ENCODE results near the gene DIAPH3.

The DIAPH3 gene

DNA sequence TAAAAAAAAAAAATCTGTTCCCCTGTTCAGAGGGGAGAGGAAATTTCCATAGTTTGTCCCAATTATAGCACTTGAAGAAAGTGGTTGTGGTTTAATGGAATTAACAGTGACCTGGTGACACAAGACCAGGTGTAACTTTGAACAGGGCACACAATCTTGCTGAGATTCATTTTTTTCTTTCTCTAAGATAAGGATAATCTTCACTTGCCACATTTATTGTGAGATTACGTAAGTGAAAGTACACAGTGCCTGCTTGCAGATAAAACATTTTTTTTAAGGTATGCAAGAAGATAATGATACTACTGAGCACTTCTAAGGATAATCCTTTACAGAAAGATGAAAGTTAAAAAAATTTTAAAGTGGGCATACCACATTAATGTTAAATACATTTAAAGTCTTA, 448.1 kb downstream of the DIAPH3 start:
- DNase-seq: no peak

DNA sequence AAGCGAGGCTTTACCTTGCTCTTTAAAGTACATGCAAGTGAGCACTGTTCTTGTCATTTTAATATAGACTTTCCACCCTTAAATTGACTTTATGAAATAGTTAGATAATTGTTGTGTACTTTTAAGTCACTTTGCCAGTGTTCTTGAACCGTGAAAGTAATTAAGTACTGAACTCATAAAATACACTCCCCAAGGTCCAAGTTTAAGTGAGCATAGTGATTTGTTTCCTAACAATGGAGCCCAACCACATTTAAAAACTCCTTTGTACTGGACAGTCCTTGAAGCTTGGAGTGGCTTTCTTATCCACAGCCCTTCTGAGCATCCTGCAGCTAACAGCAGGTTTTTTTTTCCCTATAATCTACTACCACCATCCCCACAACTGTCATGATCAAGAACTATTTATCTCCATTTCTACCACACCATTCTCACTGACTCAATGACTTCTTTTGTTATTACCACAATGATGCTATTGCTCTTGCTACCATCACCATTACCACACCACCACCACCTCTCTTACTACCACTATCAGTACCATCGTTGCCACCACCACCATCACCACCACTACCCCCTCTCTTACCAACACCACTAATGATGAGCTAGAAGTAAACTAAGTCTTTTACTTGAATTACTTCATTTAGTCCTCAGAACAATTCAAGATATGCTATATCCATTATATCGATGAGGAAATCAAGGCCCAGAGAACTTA, 452.6 kb downstream of the DIAPH3 start:
- DNase-seq: peak in 1 of 5 experiments; percentile 54

DNA sequence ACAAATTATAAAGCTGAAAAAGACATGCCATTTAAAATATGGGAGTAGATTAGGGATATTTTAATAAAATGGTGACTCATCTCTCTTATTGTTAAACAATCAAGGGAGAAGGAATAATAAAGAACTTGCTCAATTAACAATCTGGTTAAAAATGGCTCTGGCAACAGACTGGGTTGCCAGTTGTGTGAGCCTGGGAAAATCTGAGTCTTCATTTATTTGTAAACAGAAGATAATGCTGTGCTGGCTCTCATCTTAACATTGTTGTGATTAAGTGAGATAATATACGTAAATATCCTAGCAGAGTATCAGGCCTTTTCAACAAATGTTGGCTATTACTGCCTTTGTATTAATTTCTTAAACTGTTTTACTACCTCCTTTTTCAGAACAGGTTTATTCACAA, 453.3 kb downstream of the DIAPH3 start:
- DNase-seq: no peak

DNA sequence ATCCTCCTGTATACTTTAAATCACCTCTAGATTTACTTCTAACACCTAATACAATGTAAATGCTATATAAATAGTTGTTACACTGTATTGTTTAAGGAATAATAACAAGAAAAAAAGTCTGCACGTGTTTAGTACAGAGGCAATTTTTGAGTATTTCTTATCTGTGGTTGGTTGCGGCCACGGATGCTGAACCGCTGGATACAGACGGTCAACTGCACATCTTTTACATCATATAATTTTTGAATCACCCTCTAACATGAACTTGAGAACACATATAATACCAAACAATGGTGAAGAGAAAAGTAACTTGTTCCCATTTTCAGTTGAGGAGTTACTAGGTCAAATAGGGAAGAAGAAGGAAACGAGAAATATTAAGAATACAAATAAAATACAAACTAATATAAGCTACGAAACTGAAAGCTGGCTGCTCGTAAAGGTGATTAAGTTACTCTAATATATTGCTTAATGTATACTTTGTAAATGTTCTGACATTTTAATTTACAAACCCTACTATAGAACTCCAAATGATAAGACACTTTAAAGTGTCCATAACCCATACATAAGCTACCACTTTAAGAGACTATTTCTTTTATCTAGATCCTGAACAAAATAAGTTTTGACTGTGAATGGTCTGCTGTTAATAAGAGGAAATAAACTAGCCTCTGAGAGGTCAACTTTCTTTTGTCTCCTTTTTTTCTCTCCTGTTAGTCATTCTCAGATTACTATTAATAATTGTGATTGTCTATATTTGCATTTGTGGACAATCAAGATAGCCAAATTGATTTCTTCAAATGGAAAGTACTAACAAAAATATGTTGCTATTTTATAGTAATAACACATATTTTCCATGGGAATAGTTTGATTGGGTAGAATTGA, 457.4 kb downstream of the DIAPH3 start:
- DNase-seq: no peak

DNA sequence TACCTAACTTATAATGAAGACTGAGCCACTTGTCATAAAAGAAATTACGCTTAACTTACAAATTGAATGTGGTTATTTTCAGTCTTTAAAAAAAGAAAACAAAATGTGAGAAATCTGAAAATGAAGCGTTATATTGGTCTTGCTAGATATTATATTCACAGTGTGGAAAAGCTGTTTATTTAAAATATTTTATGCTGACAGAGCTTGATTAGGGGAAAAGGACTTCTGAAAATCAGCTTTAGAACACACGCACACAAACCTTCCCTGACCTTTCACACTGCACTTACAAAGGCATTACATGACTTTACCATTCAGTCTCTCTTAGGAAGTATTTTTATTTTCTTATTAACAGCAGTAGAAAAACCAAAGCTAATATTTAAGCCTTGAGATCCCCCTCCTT, 461.5 kb downstream of the DIAPH3 start:
- DNase-seq: no peak

DNA sequence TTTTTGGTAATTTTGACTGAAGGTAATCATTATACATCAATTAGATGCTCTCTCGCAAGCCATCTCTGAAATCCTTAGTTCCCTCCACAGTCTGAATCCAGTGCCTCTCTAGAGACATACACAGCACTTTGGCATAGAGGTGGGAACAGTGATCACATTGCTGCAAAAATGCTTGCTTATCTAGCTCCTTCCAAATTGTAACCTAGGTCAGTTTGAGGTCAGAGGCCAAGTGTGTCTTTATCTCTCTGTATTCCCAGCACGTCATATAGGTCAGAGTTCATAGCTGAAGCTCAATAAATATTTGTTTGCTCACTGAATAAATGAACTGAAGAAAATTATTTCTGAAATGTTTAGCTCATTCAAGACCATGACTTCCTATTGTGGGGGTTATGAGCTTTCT, 462.5 kb downstream of the DIAPH3 start:
- DNase-seq: no peak

DNA sequence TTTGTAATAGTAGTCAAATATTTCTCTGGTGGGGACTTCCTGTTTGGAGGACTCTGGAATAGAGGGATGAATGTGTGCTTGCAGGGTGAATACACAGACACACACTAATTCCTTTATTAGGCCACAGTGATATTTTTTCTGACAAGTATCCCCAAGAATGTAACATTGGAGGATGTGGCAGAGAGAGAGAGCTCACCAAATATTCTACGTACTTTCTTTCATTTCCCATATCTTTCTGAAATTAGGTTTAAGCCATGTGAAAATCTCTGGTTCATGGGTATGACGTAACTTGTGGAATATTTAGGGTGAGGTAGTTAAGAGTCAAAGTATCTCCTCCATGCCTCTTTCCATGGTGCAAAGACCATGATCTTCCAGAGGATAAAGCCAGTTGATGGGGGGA, 463.4 kb downstream of the DIAPH3 start:
- DNase-seq: no peak

DNA sequence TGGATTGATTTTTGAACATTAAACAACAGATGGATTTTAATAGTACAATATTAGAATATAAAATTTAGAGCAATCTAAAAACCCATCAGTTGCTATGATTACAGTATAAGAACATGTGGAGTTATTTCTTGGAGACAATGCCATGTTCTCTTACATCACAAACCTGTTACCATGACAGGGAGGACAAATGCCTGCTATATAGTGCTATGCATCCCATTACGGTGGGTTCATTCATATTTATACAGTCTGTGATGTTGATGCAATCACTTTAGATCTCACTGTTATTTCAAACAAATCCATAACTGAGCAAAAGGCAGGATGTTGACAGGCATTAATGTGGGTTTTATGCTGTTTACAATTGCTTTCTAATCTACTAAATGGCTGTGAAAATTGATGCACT, 467.5 kb downstream of the DIAPH3 start:
- DNase-seq: no peak

DNA sequence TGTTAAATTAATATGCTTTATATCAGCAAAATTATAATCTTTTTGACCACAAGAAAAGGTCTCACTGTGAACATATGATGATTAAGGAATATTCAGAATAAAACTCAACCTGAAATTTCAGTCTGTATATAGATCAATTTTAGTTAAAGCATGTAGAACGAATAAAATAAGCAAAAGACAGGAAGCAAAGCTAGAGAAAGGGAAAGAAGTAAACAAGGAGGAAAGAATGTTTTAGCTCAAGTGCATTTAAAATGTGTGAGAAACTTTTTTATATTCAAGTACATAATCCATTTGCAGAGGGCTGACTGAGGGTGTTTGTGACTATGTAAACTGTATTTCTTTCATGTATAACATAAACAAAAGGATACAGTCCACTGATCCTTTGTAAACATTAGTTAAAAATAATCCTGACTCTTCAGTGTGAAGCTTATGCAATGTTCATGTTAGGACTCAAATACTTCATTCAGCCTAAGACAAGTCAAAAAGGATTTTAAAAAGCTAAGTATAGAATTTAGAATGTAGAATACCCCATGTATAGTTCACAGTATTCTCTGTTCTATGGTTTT, 472.1 kb downstream of the DIAPH3 start:
- no peak for DNase-seq

DNA sequence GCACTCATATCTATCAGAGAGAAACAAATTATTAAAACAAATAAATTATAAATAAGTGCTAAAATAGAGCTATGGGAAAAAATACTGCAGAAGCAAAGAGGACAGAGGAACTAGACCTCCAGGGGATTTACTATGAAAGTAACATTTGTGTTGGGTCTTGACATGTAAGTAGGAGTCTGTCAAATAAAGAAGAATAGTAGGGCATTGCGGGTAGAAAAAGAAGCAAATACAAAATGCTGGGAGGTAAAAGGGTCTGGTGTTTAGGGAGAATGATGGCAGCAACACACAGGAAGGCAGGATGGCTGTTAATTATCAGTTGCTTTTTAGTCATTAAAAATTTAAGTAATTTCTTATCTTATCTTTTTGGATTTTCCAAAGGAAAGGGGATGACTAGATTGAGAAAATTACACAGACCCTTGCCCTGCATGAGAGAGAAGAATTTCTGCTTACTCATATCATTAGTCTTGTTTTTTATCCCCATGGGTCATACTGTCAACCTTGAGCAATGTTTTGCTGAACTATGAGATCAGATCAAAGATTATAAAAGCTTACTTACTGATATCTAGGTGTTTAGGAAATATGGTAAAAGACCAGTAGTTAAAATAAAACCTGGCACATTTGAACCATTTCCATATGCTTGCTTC, 472.7 kb downstream of the DIAPH3 start:
- peak in 1 of 5 experiments; percentile 30 for DNase-seq

DNA sequence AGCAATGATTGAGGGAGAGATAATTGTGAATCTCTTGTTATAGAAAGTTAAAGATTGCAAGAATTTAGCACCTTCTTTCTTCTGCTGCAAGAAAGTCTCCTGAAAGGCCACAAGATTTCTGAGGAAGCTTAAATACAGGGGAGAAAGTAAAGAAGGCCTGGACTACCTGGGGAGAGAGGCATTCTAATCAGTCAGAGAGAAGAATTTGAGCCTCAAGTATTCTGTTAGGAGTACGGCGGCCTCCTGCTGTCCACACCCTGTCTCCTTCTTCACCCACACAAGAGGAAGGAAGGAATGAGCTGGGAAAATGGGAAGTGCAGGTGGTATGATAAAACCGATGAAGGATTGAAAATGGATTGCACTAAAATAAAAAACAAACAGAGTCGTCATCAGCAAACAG, 474.7 kb downstream of the DIAPH3 start:
- no peak for DNase-seq

DNA sequence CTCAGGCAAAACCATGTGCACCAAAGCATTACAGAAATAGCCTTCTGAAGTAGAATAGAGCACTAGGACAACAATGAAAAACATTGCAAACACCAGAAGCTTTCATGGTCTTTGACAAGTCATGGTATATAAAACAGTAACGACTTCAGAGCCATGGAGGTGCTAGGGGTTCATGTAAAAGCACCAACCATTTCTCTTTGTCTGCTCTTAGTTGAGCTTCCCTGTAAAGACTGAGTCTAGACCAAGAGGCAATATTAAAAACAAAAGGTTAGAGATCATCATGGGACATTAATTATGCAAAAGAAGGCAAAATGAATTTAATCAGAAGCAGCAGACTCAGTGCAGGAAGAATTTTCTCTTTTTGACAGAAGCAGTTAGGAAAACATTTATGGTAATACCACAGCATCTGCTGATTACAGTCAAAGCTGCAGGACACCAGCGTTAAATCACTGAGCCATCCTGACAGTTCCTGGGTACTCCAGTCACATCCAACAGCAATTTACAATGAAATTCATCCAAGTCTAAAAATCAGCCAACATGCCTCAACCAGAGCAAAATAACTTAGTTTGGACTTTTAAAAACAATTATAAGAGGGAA, 476.8 kb downstream of the DIAPH3 start:
- no peak for DNase-seq

DNA sequence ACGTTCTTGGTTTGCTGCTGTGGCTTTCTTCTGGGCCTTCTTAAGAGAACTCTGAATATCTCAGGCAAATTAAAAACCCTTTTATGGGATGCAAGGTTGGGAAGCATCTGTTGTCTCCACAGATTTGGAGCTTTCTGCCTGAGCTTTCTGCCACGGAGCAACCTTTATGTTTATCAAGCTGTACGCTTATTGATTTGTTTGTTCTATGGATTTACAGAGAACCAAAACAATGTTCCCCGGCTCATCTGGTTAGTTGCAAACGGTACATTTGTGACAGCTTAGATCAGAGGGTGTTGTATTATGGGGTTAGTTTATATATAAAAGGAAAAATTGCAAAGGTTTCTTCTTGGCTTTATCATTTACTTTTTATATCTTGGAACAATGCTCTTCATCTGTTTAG, 479.6 kb downstream of the DIAPH3 start:
- no peak for DNase-seq

DNA sequence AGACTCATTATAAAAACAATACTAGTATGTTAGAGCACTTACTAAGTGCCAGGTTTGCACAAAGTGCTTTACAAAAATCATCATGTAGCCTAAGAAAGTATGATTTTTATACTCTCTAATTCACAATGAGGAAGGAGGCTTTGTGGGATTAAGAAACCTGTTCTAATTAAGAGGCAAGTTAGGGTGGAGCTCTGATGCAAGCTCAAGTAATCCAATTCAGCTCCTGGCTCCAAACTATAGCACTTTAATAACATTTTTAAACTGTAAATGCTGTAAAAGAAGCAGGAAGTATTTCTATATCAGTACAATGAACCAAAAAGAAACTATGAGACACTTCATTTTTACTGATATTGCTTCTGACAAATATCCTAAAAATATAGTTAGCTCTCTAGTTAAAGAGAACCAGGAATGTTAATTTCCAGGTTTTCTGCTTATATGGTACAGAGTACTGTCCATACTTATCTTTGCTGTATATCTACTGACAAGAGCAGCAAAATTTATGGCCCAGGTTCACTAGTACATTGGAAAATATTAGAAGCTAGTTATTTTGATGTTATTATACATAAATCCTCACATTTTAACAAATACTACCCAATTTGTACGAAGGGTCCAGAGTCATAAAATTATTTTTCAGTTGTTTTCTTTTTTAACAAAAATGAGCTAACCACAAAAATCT, 482.0 kb downstream of the DIAPH3 start:
- DNase-seq: no peak

DNA sequence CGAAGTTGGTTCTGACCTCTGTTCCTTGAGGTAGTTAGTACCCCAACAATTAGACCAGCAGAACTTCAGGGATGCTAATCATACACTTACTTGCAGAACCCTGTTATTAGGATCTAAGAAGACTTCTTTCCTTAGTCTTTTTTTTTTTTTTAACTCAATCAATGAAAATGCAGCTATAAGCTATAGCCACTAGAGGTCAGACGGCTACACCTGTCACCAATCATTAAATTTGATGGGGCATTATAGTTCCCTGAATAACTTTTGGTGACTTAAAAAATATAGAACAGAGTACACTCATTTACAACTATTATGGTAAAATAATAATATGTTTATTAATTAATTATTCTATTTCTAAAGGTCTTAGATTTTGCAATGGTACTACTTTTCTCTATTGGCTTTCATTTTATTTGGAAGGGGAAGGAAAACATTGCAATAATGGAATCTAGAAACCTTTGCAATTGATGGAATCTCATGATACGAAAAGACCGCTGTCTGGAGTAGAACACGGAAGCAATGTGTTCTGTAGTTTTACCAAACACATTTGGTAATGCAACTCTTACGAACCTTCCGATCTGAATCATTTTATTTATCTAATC, 483.2 kb downstream of the DIAPH3 start:
- peak in 1 of 5 experiments; percentile 48 for DNase-seq

DNA sequence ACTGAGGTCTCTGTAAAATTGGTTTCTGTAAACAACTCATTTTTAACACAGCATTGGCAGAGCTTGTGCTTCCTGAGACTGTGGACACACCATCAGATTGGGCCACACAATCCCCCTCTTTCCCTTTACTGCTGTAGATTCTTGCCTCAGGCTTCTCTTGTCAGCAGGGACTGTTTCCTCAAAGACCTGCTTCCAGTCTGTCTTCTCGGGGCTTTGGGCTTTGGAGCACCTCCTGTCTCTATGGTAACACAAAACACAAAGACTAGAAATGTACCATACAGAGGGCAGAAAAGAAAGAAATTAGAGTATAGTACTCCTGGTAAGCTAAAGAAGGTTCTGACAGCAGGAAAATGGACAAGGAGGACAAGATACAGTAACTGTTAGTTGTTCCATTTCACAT, 484.5 kb downstream of the DIAPH3 start:
- no peak for DNase-seq

DNA sequence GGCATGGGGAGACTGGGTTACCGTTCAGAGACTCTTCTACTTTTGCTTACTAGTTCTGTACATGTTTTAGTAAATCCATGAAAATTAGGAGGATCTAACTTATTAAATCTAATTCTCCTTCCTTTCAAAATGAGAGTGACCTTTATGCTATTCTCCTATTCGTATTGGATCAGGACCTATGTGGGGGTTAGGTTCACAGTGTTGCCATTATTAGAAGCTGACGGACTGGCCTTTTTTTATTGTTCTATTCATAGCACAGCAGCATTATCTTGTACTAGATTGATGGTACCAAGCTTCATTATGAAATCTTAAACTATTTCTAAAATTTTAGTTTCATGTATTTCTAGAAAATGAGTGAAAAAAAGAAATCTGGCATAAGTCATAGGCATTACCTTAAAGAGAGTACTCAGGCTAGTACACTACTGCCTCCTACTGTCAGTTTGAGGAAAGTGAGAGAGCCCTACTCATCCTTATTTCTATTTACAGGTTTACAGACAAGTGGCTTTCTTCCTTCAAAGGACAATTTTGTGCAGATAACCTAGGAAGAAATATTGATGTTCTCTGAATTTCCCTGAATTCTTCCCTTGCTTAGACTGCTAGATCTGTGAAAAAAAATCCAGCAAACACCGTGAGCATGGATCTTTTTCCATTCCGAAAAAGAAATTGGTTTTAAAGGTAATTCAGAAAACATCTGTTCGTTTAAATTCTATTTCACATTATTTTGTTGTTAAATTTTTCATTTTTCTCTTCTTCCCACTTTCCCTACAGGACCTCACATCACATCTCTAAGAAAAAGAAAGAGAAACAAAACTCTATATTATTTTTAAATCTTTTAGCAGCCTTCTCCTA, 485.5 kb downstream of the DIAPH3 start:
- peak in 1 of 5 experiments; percentile 62 for DNase-seq

DNA sequence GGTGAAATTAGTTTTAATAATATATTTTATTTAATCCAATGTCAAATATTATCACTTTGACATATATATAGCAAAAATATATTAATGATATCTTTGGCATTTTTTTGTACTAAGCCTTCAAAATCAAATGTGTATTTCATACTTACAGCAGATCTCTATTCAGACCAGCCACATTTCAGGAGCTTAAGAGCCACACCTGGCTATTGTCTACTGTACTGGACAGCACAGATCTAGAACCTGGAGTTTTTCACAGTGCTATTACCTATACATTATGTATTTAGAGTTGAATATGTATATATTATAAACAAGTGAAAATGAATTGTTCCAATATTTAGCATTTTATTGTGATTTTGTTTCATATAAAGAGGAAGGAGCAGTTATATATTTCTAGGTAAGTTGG, 486.3 kb downstream of the DIAPH3 start:
- no peak for DNase-seq

DNA sequence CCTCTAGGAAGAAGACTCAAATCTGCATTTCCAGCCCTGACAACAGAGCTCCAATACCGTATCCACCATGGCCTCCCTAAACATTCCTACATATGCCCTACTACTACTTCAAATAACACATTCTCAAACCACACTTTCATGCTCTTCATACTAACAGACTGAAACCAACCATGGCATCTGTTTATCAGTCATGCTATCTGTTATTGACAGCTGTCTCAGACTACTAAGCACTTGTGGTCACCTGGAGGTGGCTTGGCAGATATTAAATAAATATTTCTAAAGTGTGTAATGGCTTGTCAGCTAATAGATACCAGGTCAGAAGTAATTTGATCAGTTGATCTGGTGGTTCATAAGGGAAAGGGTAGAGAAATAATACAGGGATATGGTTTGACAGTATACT, 489.1 kb downstream of the DIAPH3 start:
- DNase-seq: peak in 1 of 5 experiments; percentile 45

DNA sequence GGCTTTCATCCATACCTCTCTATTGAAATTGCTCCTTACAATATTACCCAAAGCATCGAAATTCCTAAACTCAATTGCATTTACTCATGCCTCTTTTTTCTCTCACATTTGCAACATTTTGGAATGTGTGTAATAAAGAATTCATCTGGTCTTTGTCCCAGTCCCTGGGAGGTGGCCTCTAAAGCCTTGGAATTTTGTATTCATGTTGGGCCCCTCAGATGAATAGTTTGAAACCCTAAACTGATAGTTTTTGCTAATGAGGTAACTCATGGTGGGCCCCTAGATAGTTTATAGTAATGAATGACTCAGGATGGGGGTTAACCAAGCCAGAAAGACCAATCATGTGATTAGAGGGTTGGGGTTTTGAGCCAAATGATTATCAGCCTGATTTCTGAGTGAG, 490.4 kb downstream of the DIAPH3 start:
- DNase-seq: no peak

DNA sequence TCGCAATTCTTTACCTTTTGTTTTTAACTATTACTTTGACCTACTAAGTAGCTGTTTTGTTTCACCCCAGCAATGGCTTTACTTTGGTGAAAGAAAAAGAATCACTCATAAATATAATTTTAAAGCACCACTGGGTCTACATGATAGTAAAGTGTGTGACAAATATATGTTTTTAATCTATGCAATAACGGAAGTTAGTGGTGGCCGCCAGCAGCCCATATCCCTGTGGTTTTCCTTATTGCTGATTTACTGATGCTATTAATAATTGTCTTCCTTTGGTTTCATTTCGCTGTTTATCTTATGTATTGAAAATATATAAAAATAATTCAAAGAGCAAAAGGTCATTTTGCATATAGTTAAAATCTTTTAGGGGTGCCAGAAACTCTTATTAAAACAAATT, 491.3 kb downstream of the DIAPH3 start:
- no peak for DNase-seq
